ENCODE results near the gene LRRC75A.
A peak's percentile ranks its signal among the peaks of the same experiment; 100 is the strongest.
"Not testable (repeated sequence)": the region's sequence is repeated elsewhere in the genome, so short reads cannot be mapped to it uniquely, and the experiment has no call there.

The LRRC75A gene, protein sequence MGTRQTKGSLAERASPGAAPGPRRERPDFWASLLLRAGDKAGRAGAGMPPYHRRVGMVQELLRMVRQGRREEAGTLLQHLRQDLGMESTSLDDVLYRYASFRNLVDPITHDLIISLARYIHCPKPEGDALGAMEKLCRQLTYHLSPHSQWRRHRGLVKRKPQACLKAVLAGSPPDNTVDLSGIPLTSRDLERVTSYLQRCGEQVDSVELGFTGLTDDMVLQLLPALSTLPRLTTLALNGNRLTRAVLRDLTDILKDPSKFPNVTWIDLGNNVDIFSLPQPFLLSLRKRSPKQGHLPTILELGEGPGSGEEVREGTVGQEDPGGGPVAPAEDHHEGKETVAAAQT

DNA sequence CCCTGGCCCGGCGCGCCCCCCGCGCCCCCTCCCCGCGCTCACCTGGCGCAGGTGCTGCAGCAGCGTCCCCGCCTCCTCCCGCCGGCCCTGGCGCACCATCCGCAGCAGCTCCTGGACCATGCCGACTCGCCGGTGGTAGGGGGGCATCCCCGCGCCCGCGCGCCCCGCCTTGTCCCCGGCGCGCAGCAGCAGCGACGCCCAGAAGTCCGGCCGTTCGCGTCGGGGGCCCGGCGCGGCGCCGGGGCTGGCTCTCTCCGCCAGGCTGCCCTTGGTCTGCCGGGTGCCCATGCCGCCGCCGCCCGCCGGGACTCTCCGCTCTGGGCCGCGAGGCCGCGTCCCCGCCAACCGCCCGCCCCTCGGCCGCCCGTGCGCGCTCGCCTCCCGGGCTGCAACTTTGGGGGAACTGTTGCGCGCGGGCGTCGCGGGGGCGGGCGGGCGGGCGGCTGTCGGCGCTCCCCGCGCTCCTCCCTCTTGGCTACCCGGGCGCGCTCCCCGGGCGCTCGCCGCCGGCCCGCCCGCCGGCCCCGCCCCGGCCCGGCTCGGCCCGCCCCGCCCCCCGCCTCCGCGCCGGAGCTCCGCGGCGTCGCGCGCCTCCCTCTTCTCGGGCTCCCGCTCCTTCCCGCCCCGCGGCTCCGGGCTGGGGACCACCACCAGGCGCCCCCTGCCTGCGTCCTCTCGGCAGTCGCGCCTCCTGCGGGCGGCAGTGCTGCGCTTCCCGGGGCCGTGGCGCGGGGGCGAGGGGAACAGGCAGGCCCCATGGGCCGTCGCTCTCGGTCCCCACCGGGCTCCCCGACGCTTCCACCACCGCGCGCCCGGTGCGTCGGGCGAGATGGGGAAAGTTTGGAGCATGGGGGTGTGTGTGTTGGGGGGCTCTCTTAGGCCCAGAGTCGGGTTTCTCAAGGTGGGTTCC is at the start of gene LRRC75A:
TSS of gene LRRC75A (minus strand) at position 491 of the 910 bp plus-strand sequence. CDS start at position 288, 203 bp downstream.
- DNase-seq, result peak; percentile 50

DNA sequence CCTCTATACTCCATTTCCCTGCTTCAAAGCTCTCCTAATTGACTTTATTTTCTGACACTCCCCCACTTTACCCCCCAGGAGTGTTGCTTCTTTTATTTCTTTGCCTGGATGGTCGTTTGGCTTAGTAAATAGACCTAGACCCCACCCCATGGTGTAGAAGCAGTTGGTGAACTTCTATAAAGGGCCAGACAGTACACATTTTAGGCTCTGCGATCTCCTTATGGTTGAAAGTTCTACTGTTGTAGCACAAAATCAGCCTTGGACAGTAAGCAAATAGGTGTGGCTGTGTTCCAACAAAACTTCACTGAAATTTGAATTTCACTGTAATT is 45.1 kb upstream of the LRRC75A start:
- DNase-seq, result no peak

DNA sequence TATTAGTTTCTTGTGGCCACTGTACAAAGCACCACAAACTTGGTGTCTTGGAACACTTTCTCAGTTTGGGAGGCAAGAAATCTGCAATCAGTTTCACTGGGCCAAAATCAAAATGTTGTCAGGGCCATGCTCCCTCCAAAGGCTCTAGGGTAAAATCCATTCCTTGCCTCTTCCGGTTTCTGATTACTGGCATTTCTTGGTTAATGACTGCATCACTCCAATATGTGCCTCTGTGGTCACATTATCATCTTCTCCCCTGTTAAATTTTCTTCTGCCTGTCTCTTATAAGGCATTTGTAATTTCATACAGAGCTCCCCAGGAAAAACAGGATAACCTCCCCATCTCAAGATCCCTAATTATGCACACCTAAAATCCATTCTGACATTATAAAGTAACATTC is 42.2 kb upstream of the LRRC75A start:
- DNase-seq, result no peak

DNA sequence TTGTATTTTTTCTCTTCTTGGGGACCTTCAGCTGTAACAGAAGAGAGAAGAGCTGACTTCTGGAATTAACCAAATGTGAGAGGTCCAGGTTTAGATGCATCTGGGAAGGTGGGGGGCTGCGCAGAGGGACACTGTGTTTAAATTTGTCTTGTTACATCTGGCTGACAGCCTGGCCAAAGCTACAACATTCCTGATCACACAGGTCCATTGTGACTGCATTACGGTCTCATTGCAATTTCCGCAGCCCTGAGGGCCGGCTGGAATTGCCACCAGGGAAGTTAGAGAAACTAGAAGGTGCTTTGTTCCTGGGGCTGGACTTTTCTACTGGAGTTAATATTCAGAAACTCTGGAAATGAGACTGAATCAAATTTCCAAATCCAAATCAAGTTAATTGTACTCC is 37.9 kb upstream of the LRRC75A start:
- DNase-seq, result no peak

DNA sequence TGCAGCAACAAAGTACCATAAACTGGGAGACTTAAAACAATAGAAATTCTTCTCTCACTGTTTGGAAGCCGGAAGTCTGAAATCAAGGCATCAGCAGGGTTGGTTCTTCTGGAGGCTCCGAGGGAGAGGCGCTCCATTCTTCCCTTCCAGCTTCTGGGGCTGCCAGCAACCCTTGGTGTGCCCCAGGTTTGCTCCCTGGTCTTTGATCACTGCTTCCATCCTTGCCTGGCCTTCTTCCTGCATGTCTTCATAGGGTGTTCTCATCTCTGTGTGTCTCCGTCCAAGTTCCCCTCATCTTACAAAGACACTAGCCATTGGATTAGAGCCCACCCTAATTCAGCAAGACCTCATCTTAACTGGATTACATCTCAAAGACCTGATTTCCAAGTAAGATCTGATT is 35.3 kb upstream of the LRRC75A start:
- DNase-seq, result no peak

DNA sequence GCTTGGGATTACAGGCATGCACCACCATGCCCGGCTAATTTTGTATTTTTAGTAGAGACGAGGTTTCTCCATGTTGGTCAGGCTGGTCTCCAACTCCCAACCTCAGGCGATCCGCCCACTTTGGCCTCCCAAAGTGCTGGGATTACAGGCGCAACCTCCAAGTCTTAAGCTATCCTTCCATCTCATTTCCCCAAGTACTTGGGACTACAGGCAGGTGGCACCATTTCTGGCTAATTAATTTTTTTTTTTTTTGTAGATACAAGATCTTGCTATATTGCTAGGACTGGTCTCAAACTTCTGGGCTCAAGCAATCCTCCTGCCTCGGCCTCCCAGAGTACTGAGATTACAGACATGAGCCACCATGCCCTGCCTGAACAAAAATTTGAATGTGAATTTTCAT is 33.6 kb upstream of the LRRC75A start:
- DNase-seq, result not testable (repeated sequence)

DNA sequence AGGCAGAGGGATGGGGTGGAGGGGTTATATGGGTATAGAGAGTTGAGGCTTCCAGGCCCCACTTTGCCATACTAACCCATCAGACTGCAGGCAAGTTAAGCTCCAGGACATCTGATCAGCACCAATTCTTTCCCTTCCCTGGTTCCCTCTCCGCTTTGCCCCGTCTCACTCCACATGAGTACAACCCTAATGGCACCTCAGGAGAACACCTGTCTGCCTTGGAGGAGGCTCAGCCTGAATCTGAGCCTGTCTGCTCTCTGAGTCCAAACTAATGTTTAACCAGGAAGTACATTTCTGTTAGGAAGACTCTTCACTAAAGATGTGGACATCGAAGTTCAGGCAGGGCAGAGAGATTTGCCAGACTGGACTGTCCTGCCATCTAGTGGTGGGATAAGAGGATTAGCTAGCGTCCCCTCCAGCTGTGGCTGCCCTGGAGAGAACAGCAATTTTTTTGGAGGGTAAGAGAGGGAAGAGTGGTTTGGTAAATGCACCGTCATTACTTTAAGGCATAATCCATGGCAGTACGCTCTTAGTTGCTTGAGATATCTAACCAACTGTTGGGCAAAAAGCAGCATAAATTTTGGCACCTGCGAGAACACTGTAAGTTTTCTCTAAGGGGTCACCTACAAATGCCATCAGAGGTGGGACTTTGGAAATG is 29.2 kb upstream of the LRRC75A start:
- DNase-seq, result peak; percentile 81

DNA sequence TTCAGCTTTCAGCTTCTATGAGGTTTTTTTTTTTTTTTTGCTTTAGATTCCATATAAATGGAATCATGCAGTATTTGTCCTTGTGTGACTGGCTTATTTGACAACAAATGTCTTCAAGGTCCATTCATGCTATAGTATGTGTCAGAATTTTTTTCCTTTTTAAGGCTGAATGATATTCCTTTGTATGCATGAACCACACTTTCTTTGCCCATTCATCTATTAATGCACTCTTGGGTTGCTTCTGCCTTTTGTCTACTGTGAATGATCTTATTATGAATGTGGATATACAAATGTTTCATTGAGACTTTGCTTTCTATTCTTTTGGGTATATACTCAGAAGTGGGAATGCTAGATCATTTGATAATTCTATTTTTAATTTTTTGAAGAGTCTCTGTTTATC is 27.0 kb upstream of the LRRC75A start:
- DNase-seq, result no peak

DNA sequence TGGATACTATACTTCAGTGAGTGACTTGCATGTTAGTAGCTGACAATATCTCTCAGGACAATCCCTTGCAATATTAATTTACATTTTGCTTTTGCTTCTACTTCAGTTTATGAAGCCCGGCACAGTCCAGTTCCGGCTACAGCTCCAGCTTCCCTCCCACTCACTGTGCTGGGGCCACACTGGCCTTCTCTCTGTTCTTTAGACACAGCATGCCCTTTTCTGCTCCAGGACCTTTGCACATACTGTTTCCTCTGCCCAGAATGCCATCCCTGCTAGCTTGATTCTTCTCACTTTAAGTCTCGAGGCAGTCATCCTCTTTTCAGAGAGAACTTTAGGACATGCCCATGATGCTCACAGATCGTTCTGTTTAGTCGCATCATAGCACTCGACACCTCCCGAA is 25.5 kb upstream of the LRRC75A start:
- DNase-seq, result no peak

DNA sequence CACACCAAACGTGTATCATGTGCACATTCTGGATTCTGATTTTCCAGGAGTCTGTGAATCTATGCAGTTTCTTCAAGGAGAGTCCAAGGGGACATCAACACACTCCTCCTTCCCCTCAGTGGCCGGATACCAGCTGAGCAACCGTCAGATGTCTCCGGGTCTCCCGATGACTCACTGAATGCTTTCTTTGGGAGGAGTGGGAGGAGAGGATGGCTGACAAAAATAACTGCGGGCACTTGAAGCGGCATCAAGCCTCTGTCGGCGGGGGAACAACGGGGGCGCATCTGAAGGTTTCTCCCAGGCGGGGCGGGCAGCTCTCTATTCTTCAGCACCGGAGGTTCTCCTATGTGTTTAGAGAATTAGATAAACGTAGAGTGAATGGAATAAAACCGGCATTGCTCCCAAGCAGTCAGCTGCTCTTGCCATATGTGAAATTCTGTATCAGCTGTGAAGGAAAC is 24.6 kb upstream of the LRRC75A start:
- DNase-seq, result peak; percentile 17

DNA sequence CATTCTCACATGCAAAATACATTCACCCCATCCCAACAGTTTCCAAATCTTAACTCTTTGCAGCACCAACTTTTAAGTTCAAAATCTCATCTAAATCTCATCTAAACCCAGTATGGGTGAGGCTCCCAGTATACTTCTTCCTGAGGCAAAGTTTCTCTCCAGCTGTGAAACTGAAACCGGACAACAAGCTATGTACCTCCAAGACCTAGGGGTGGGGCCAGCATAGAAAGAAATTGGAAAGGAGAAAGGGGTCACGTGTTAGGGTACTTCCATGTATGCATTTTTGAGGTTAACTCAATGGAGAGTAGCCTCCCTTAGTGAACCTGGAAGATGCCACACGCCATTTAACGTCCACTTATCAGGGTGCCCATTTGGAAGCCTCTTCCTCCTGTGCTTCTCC is 23.9 kb upstream of the LRRC75A start:
- no peak for DNase-seq

DNA sequence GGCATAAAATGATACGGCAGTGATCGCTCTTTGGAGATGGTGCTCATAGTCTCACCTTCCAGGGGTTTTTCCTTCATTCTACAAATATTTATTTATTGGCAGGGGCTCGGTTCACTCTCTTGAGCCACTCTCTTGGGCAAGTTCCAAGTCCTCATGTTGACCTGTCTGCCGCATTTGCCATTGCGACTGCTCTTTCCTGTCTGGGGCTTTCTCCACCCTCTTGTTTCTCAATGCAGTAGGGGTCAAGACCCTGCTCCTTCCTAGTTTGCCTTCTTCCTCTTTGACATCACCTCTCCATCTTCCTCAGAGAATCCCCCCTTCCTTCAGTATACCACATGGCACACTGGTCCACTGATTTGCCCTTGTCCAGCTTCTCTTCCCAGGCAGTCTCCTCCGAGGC is 21.9 kb upstream of the LRRC75A start:
- peak; percentile 20 for DNase-seq

DNA sequence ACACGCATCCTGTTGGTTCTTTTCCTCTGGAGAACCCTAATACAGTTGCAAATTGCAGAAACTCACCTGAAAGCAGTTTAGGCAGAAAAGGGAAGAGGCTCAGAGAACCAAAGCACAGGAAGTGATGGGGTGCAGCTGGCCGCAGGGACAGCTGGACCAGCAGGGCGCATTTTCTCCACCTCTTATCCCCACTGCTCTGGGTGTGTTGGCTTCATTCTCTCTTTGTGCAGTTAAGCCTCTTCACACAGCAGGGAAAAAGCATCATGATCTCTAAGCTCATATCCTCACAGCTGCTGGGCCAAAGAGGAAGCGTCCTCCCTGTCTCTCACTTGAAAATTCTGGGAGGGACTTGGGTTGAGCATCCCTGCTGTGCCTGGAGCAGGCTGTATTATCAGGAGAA is 20.0 kb upstream of the LRRC75A start:
- DNase-seq, result peak; percentile 86

DNA sequence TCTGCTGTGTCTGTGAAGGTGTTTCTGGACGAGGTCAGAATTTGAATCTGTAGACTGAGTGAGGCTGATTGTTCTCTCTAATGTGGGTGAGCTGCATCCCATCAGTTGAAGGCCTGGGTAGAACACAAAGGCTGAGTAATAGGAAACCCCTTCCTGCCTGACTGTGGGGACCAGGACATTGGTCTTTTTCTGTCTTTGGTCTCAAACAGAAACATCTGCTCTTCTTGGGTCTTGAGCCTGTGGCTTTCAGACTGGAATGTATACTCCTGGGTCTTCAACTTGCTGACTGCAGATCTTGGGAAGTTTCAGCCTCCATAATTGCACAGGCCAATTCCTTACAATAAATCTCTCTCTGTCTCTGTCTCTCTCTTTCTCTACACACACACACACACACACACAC is 19.6 kb upstream of the LRRC75A start:
- no peak for DNase-seq

DNA sequence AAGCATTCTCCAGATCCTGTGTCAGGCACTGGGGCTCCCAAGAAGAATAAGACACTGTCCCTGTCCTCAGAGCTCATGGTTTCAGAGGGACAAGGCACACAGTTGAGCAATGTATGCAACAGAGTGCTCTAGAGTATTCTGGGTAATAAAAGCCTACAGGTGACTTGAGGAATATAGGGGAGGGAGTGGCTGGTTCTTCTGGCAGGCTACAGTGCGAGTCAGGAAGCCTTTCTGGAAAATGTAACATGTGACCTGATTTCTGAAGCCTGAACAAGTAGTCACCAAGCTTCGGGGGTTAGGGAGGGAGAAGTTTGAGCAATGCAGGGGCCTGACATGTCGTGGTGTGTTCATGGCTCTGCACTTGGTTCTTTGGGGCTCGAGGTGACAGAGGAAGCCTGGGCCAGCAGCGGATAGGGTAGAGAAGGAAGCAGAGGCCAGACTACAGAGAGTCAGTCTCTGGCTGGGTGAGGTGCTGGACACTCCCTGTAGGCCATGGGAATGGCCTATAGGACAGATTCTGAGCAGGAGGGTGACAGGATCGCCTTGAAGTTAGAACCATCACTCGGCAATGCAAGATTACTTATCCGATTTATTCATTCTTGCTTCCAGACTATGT is 16.0 kb upstream of the LRRC75A start:
- no peak for DNase-seq

DNA sequence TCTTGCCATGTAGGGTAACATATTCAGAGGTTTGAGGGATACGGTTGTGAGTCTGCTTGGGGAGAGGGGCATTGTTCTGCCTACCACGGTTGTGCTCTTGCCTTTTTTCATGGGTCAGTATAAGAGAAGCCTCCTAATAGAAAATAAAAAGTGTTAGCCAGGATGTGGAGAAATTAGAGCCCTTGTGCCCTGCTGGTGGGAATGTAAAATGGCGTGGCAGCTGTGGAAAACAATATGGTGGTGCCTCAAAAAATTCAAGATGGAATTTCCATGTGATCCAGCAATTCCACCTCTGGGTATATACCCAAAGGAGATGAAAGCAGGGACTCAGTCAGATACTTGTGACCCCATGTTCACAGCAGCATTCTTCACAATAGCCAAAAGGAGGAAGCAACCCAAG is 14.2 kb upstream of the LRRC75A start:
- no peak for DNase-seq

DNA sequence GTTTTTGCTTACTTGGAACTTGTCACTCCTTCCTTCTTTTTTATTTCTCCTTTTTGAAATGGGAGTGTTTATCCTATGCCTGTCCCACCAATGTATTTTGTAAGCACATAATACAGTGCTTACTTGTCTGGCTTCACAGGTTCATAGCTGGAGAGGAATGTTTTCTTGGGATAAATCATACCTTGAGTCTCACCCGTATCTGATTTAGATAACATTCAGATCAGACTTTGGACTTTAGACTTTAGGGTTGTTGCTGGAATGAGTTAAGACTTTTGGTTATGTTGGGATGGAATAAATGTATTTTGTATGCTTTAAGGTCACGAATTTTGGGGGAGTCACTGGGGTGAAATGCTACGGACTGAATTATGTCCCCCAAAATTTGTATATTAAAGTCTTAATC is 13.0 kb upstream of the LRRC75A start:
- DNase-seq, result no peak

DNA sequence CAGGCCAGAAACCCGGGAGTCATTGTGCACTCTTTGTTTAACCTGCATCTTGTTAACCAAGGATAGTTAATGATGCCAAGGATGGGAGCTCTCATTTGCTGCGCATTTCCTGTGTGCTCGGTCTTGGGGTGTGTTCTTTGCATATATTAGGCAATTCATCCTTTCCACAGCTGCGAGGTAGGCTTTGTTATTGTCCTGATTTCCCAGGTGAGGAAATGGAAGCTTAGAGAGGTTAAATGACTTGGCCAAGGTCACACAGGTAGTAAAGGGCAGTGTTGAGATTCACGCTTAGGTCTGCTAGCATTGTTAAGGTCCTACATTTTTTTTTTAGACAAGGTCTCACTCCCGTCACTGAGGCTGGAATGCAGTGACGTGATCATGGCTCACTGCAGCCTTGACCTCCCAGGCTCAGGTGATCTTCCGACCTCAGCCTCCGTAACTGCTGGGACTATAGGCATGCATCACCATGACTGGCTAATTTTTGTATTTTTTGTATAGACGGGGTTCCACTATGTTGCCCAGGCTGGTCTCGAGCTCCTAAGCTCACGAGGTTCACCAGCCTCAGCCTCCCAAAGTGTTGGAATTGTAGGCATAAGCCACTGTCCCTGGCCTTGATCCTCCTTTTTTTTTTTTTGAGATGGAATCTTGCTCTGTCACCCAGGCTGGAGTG is 5.0 kb upstream of the LRRC75A start:
- DNase-seq, result no peak

DNA sequence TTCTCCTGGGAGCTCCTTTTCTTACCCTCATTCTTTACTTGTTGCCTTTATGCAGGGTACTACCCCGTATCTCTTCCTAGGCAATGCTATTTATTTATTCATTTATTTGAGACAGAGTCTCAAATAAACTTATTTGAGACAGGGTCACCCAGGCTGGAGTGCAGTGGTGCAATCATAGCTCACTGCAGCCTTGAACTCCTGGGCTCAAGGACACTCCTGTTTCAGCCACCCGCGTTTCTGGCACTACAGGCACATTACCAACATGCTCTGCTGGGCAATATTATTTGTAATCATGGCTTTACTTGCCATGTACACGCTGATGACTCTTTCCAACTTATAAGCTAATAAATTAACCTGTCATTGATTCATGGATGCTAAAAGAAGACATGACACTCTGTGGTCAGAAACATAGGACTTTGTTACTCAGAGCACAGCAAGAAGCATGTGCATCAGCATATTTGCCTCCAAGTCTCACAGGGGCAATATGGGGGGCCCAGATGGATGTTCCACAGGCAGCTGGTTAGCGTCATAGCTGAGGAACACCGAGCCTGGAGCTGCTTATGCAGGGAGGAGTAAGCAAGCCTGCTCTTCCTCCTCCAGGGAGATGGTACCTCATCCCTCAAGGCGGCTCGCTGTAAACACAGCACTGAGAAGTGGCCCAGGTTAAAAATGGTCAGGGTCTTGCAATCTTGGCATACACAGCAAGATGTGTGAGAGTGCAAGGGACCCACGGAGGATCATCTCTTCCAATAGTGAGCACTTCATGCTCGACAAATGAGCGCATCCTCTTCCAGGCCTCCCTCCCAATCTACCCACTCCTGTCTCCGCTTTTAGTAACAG is 4.2 kb upstream of the LRRC75A start:
- DNase-seq, result no peak

DNA sequence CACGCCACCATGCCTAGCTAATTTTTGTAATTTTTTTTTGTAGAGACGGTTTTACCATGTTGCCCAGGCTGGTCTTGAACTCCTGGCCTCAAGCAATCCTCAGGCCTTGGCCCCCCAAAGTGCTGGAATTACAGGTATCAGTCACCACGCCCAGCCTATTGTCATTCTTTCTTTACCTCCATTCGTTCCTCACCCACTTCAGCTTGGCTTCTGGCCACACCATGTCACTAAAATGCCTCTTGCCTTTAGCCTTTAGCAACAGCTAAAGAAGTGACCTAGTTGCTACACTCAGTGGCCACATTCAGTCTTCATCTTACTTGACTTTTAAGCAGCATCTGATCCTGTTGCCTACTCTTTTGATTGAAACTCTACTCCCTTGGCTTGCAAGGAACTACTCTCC is 3.6 kb upstream of the LRRC75A start:
- DNase-seq, result no peak

DNA sequence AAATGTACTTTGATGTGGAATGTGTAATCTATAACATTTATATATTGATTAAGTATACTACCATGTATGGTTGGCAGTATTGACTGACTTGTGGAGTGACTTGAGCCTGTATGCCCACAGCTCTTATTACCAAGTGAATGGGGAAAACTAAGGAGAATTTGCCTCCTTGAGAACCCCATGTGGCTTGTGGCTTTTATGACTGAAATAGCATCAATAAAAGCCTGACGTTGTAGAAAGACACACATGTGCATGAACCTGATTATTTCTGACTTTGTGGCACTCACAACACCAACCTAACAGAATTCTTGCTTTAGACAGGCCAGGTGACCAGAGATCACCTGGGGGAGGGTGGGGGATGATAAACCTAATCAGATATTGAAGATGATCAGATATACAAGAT is 2.1 kb upstream of the LRRC75A start:
- DNase-seq, result no peak
